Thyroid gland (tissue), 4 donors: Measurements from ENCODE around the gene MIB1. TPM values are rescaled to one million over a fixed set of nuclear protein-coding genes. Genes with fewer than 3 reads are reported as not detected.

Experiments used
- DNase-seq, 2 donors: peaks; one replicate each; pipeline ENCODE4 v3.0.0-alpha.2; 2019
- H3K27ac ChIP-seq, 3 donors: fragments of 200-600 bp; sonication (generic); 1 replicate in 2 of 3; 2 replicates in 1 of 3; pipeline ENCODE4 v1.5.1; 2016 to 2019; ENCODE audit warnings: mild to moderate bottlenecking in 1 of 3, moderate library complexity in 1 of 3
- H3K27me3 ChIP-seq: fragments of 200-600 bp; sonication (generic); one replicate; pipeline ENCODE4 v1.5.1; 2019
- H3K36me3 ChIP-seq, 2 donors: fragments of 200-600 bp; sonication (generic); one replicate each; pipeline ENCODE4 v1.5.1; 2016 to 2019
- H3K4me1 ChIP-seq, 2 donors: fragments of 200-600 bp; sonication (generic); one replicate each; pipeline ENCODE4 v1.5.1; 2017 to 2019
- H3K4me3 ChIP-seq, 3 donors: fragments of 200-600 bp; sonication (generic); replicated peaks in 1 of 3; 1 replicate in 2 of 3; 2 replicates in 1 of 3; pipeline ENCODE4 v1.5.1; 2016; ENCODE audit warnings: mild to moderate bottlenecking in 1 of 3
- H3K9me3 ChIP-seq: fragments of 200-600 bp; sonication (generic); one replicate; pipeline ENCODE4 v1.5.1; 2017
- POLR2A ChIP-seq, 2 donors: fragments of 450-650 bp; IDR thresholded peaks; one replicate each; pipeline ENCODE4 v1.6.1; 2017; ENCODE audit warnings: antibody characterized with exemption in 2 of 2, mild to moderate bottlenecking in 2 of 2, moderate library complexity in 1 of 2
- WGBS, 2 donors: methylation state at CpG; one replicate each; pipeline ENCODE4 v1.1.5; 2017; 5-methylcytosine and 5-hydroxymethylcytosine counted together
- intact Hi-C: fragments of 100-400 bp; cut with DNase I; formaldehyde crosslinking; loops from one replicate; pipeline ENCODE4 v1.15.1; 2023
- total RNA-seq, 4 donors: library from RNA; depleted of rRNA; stranded (reverse); fragments of >200 nt; gene quantifications; one replicate each; pipeline ENCODE4 v1.2.3, GENCODE V29; 2016
- TF ChIP-seq, protein P1 (sequence below), 6 experiments: fragments of 200-600 bp in 3 of 6; fragments of 450-650 bp in 3 of 6; sonication (generic) in 3 of 6; IDR thresholded peaks; one replicate each; pipeline ENCODE4 v1.5.1; 2016 to 2019; ENCODE audit warnings: antibody characterized with exemption in 6 of 6, mild to moderate bottlenecking in 2 of 6, inconsistent platforms in 1 of 6, moderate library complexity in 1 of 6

Gene MIB1
- total RNA-seq, 4 donors from 2014 or later: 35.8 to 55.6 (median 45.0) TPM

GRCh38 chr18:21908711-21909110 is 168.1 kb downstream of the MIB1 start:
- no peak for TF ChIP-seq POLR2A (IDR thresholded peaks at IDR 0.05)
- TF ChIP-seq, protein P1, sequence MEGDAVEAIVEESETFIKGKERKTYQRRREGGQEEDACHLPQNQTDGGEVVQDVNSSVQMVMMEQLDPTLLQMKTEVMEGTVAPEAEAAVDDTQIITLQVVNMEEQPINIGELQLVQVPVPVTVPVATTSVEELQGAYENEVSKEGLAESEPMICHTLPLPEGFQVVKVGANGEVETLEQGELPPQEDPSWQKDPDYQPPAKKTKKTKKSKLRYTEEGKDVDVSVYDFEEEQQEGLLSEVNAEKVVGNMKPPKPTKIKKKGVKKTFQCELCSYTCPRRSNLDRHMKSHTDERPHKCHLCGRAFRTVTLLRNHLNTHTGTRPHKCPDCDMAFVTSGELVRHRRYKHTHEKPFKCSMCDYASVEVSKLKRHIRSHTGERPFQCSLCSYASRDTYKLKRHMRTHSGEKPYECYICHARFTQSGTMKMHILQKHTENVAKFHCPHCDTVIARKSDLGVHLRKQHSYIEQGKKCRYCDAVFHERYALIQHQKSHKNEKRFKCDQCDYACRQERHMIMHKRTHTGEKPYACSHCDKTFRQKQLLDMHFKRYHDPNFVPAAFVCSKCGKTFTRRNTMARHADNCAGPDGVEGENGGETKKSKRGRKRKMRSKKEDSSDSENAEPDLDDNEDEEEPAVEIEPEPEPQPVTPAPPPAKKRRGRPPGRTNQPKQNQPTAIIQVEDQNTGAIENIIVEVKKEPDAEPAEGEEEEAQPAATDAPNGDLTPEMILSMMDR (IDR thresholded peaks at IDR 0.05): no peak
- DNase-seq: no peak
- no peak overlapping the region for H3K27ac ChIP-seq
- no peaks in the 10 kb centered on the region for H3K27me3 ChIP-seq
- no peaks in the 10 kb centered on the region for H3K36me3 ChIP-seq
- H3K9me3 ChIP-seq: no peaks in the 10 kb centered on the region
- intact Hi-C loops: no loop called here
- H3K4me1 ChIP-seq: no peaks in the 10 kb centered on the region
- H3K4me3 ChIP-seq: no peak overlapping the region

DNA sequence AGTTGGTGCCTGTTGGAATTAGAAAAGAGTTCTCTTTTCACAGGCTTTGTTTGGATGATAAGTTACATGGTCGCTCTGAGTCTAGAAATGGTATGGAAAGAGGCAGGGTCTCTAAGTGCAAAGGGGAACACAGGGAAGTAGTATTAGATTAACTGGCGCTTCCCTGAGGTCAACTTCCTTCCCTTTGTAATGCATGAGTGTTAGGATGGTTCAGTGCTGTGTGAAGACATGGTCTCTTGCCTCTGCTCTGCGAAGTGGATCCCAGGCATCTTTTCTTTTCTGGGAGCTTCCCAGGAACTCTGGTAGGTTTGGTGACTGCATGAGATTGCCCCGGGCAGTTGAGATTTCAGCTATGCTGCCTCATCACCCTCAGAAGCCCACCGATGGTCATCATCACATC is 170.3 kb downstream of the MIB1 start:
- Histone ChIP-seq H3K36me3 (no peaks in the 10 kb centered on the region), H3K27me3 (no peaks in the 10 kb centered on the region), H3K9me3 (no peaks in the 10 kb centered on the region), H3K4me3 (no peak overlapping the region), H3K4me1 (no peaks in the 10 kb centered on the region), H3K27ac (no peak overlapping the region)
- no peak for TF ChIP-seq POLR2A (IDR thresholded peaks at IDR 0.05)
- TF ChIP-seq, protein P1 (IDR thresholded peaks at IDR 0.05): no peak
- 71 to 84% methylated on average over 5 of the region's 5 CpGs for WGBS, 2 donors
- no peak for DNase-seq
- intact Hi-C loops: no loop called here

DNA sequence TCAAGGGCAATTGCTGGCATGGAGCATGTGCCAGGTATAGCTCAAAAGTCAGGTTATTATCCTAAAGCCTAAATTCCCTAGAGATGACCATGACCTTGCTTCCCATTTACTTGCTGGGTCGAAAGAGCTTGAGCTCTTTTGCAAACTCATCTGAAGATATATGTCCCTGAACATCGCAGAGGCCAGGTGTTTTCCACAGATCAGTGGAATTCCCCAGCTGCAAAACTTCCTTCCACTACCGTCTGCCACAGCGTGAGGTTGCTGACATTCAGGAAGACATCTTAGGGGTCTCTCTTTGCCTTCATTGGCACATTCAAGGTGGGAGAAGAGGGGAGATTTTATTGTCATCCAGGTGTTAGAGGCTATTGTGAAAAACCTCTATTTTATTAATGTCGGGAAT is 171.0 kb downstream of the MIB1 start:
- intact Hi-C loops: no loop called here

GRCh38 chr18:21912339-21913239 is 172.0 kb downstream of the MIB1 start:
- 68% methylated on average over 5 of the region's 5 CpGs for WGBS, 2 donors
- intact Hi-C loops: no loop called here

More for the DNA sequence above, 171.0 kb downstream of the MIB1 start:
- H3K36me3 ChIP-seq: no peaks in the 10 kb centered on the region
- no peak for TF ChIP-seq POLR2A (IDR thresholded peaks at IDR 0.05)
- TF ChIP-seq, protein P1 (IDR thresholded peaks at IDR 0.05): no peak
- no peak for DNase-seq
- H3K4me3 ChIP-seq: no peak overlapping the region
- 52 to 71% methylated on average over 5 of the region's 5 CpGs for WGBS, 2 donors
- no peak overlapping the region for H3K27ac ChIP-seq
- H3K9me3 ChIP-seq: no peaks in the 10 kb centered on the region
- no peaks in the 10 kb centered on the region for H3K27me3 ChIP-seq
- no peaks in the 10 kb centered on the region for H3K4me1 ChIP-seq

More at GRCh38 chr18:21912339-21913239, 172.0 kb downstream of the MIB1 start:
- DNase-seq: no peak
- Histone ChIP-seq H3K9me3 (no peaks in the 10 kb centered on the region), H3K4me3 (no peak overlapping the region), H3K36me3 (no peaks in the 10 kb centered on the region), H3K4me1 (no peaks in the 10 kb centered on the region), H3K27ac (no peak overlapping the region), H3K27me3 (no peaks in the 10 kb centered on the region)
- TF ChIP-seq, protein P1 (IDR thresholded peaks at IDR 0.05): no peak
- TF ChIP-seq POLR2A (IDR thresholded peaks at IDR 0.05): no peak
